CD4-positive, CD25-positive, alpha-beta regulatory T cell (primary cell): ENCODE results near the gene CD164. TPM values are rescaled to one million over a fixed set of nuclear protein-coding genes. Genes with fewer than 3 reads are reported as not detected.
"Not testable (repeated sequence)": the region's sequence is repeated elsewhere in the genome, so short reads cannot be mapped to it uniquely, and the experiment has no call there.

Experiments
- ATAC-seq, 2 donors: fragments of 150-1000 bp; cut with Tn5 transposase; one replicate each; pipeline ENCODE4 v1.10.0; 2021; ENCODE audit warnings: low read depth in 2 of 2, moderate number of reproducible peaks in 2 of 2, moderate library complexity in 1 of 2
- DNase-seq, 3 donors: peaks; one replicate each; pipeline versions ENCODE4 v3.0.0 to v3.0.0-alpha.2; 2012 to 2022; ENCODE audit warnings: mixed read lengths in 1 of 3
- H3K27ac ChIP-seq: one replicate; pipeline ENCODE4 v1.7.0; 2013; ENCODE audit warnings: mild to moderate bottlenecking, low read length; ENCODE audit not compliant: insufficient read depth, poor library complexity, severe bottlenecking
- H3K27me3 ChIP-seq: one replicate; pipeline ENCODE4 v1.7.0; 2013; ENCODE audit warnings: low read length; ENCODE audit not compliant: control insufficient read depth, insufficient read depth
- H3K36me3 ChIP-seq: one replicate; pipeline ENCODE4 v1.7.0; 2013; ENCODE audit warnings: mild to moderate bottlenecking, low read length, moderate library complexity; ENCODE audit not compliant: control insufficient read depth, insufficient read depth
- H3K4me1 ChIP-seq: 2 replicates; pipeline ENCODE4 v1.7.0; 2013; ENCODE audit warnings: mild to moderate bottlenecking, low read length; ENCODE audit not compliant: insufficient read depth, control insufficient read depth, poor library complexity, severe bottlenecking
- H3K4me3 ChIP-seq: one replicate; pipeline ENCODE4 v1.7.0; 2013; ENCODE audit warnings: low read depth, mild to moderate bottlenecking, low read length, moderate library complexity
- H3K9me3 ChIP-seq, 2 experiments: 1 replicate in 1 of 2; 2 replicates in 1 of 2; pipeline ENCODE4 v1.7.0; 2013; ENCODE audit warnings: low read length in 2 of 2, mild to moderate bottlenecking in 1 of 2, moderate library complexity in 1 of 2; ENCODE audit not compliant: control insufficient read depth in 2 of 2
- H3K27ac Mint-ChIP-seq, 3 donors: one replicate each; pipeline ENCODE4 v1.8.0; 2020 to 2022; ENCODE audit warnings: mild to moderate bottlenecking in 3 of 3, mixed read lengths in 3 of 3, moderate library complexity in 2 of 3
- H3K27me3 Mint-ChIP-seq: one replicate; pipeline ENCODE4 v1.8.0; 2022; ENCODE audit warnings: mild to moderate bottlenecking, mixed read lengths
- H3K36me3 Mint-ChIP-seq: one replicate; pipeline ENCODE4 v1.8.0; 2020; ENCODE audit warnings: mixed read lengths
- H3K4me1 Mint-ChIP-seq, 4 donors: one replicate each; pipeline ENCODE4 v1.8.0; 2020 to 2022; ENCODE audit warnings: mixed read lengths in 4 of 4, mild to moderate bottlenecking in 1 of 4
- H3K4me3 Mint-ChIP-seq, 4 donors: one replicate each; pipeline ENCODE4 v1.8.0; 2020 to 2022; ENCODE audit warnings: mild to moderate bottlenecking in 4 of 4, mixed read lengths in 4 of 4, moderate library complexity in 3 of 4
- H3K9me3 Mint-ChIP-seq, 7 donors: one replicate each; pipeline ENCODE4 v1.8.0; 2020 to 2022; ENCODE audit warnings: mixed read lengths in 7 of 7, mild to moderate bottlenecking in 3 of 7, moderate library complexity in 2 of 7
- polyA plus RNA-seq, 4 donors: library from polyadenylated mRNA; unstranded; fragments of 300-500 nt; fragmentation: Illumina TruSeq; gene quantifications; one replicate each; pipeline ENCODE4 v1.2.3, GENCODE V29; 2021
- total RNA-seq: library from RNA; stranded (reverse); gene quantifications from one replicate; pipeline ENCODE4 v1.2.3, GENCODE V29; 2022

CD164 gene
- total and polyA plus RNA-seq, 5 donors from 2014 or later, result 187 to 364 (median 339) TPM

DNA sequence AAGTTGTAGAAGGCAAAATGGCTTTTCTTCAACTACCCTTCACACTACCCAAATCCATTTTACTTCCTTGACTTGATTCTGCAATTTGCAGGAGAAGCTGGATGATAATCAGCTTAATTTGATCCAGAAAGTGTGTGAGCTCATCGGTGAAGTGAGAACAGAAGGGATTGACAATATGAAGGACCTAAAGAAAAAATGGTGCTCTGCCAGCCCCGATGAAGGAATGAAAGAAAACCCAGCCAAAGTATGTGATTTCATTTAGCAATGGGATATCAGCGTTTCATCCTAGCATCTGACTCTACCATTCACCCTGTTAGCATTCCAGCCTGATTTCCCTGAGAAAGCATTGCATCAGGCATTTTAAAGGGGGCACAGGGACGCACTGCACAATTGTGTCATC lies 41.5 kb downstream of the CD164 start:
- no peak overlapping the region for H3K4me3 Mint-ChIP-seq
- Histone ChIP-seq H3K4me1 (no peaks in the 10 kb centered on the region), H3K27me3 (no peaks in the 10 kb centered on the region), H3K9me3 (no peaks in the 10 kb centered on the region), H3K36me3 (no peaks in the 10 kb centered on the region), H3K4me3 (no peak overlapping the region), H3K27ac (no peak overlapping the region)
- no peak for ATAC-seq
- H3K27me3 Mint-ChIP-seq, result no peaks in the 10 kb centered on the region
- peaks cover 10% of the 10 kb centered on the region for H3K36me3 Mint-ChIP-seq
- H3K9me3 Mint-ChIP-seq, result peaks cover 0 to 1% (median 0%) of the 10 kb centered on the region in 7 donors
- H3K4me1 Mint-ChIP-seq, result peaks cover 0 to 4% (median 0%) of the 10 kb centered on the region in 4 donors
- no peak overlapping the region for H3K27ac Mint-ChIP-seq
- DNase-seq, result no peak

DNA sequence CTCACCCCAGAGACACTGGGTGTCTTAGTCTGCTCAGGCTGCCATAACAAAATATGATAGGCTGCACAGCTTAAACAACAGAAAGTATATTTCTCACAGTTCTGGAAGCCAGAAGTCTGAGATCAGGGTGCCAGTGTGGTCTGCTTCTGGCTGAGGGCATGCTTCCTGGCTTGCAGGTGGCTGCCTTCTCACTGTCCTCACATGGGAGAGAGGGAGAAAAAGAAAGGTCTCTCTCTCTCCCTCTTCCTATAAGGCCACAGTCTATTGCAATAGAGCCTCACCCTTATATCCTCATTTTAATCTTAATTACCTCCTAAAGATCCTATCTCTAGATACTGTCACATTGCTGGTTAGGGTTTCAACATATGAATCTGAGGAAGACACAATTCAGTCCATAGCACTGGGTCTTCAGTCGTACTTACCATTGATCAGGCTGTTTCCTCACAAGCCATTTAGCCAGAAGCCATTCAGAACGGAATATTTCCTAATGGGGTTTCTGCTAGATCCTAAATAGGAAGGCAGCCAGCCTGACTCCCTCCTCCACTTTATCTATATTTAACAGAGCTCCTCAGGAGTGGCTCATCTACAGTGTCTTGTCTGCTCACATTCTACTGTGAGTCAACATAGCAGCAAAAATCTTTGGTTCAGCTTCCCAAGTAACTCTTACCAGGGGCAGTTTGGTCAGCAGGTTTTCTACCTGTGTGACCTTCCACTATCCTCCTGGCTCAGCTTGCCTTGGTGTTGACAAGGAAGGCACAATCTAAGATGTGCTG lies 42.2 kb downstream of the CD164 start:
- H3K4me1 ChIP-seq, result no peaks in the 10 kb centered on the region
- no peaks in the 10 kb centered on the region for H3K27me3 ChIP-seq
- DNase-seq (no peak), ATAC-seq (no peak)
- H3K4me3 ChIP-seq, result no peak overlapping the region
- H3K9me3 Mint-ChIP-seq, result peaks cover 0 to 1% (median 0%) of the 10 kb centered on the region in 7 donors
- H3K9me3 ChIP-seq, result no peaks in the 10 kb centered on the region
- peaks cover 10% of the 10 kb centered on the region for H3K36me3 Mint-ChIP-seq
- no peaks in the 10 kb centered on the region for H3K27me3 Mint-ChIP-seq
- no peak overlapping the region for H3K4me3 Mint-ChIP-seq
- peak overlapping the region in 1 of 3 donors; percentile 26 for H3K27ac Mint-ChIP-seq
- no peak overlapping the region for H3K27ac ChIP-seq
- peaks cover 0 to 4% (median 0%) of the 10 kb centered on the region in 4 donors for H3K4me1 Mint-ChIP-seq
- H3K36me3 ChIP-seq, result no peaks in the 10 kb centered on the region

DNA sequence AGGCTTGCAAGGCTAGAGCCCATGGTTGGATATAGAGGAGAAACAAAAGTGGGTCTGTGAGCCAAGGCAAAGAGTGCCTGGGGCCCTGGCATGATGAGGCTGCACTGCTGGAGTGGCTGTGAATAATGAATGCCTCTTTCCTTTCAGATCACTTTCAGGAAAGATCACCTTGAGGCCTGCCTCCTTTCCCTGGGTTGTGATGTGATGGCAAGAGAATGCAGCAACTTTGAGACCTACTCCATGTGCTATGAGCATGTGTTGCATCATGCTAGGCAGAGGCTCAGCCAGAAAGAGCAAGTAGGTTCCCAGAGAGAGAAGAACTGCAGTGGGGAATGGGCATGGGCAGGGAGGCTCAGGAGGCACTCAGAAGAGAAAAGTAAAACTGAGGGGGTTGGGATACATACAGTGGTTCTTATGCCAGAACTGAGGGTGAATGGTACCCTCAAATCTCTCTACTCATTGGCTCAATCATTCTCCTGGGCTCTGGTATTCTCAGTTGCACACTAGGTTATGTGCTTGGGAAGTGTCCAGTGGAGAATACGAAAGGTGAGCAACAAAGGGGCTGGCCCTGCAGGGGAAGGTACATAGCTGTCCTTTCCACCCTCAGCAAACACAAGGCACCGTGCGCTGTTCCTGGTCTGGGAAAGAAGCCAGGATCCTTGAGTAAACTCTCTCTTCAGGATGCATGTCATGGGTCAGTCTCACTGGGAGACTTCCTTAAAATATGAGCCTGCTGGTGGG lies 45.9 kb downstream of the CD164 start:
- DNase-seq (no peak), ATAC-seq (no peak)
- Mint-ChIP-seq H3K4me1 (peaks cover 0 to 5% (median 0%) of the 10 kb centered on the region in 4 donors), H3K27ac (no peak overlapping the region), H3K27me3 (no peaks in the 10 kb centered on the region), H3K9me3 (peaks cover 0 to under 1% (median 0%) of the 10 kb centered on the region in 7 donors), H3K4me3 (no peak overlapping the region), H3K36me3 (peaks cover 8% of the 10 kb centered on the region)
- no peak overlapping the region for H3K4me3 ChIP-seq
- H3K36me3 ChIP-seq, result no peaks in the 10 kb centered on the region
- H3K27me3 ChIP-seq, result no peaks in the 10 kb centered on the region
- H3K27ac ChIP-seq, result no peak overlapping the region
- no peaks in the 10 kb centered on the region for H3K4me1 ChIP-seq
- H3K9me3 ChIP-seq, result no peaks in the 10 kb centered on the region

GRCh38 chr6:109333870-109334269 lies 48.4 kb downstream of the CD164 start:
- ATAC-seq, H3K4me1 ChIP-seq, H3K4me3 ChIP-seq, H3K4me3 Mint-ChIP-seq, H3K27ac ChIP-seq, H3K9me3 Mint-ChIP-seq, H3K27ac Mint-ChIP-seq, DNase-seq, H3K36me3 Mint-ChIP-seq, H3K27me3 ChIP-seq, H3K27me3 Mint-ChIP-seq, H3K36me3 ChIP-seq, H3K4me1 Mint-ChIP-seq, H3K9me3 ChIP-seq: not testable (repeated sequence)

GRCh38 chr6:109332748-109333147 lies 49.5 kb downstream of the CD164 start:
- no peak overlapping the region for H3K4me3 ChIP-seq
- no peaks in the 10 kb centered on the region for H3K4me1 ChIP-seq
- DNase-seq (no peak), ATAC-seq (no peak)
- H3K9me3 Mint-ChIP-seq, result no peaks in the 10 kb centered on the region
- H3K27me3 ChIP-seq, result no peaks in the 10 kb centered on the region
- peaks cover 0 to 5% (median under 1%) of the 10 kb centered on the region in 4 donors for H3K4me1 Mint-ChIP-seq
- no peak overlapping the region for H3K27ac Mint-ChIP-seq
- no peak overlapping the region for H3K27ac ChIP-seq
- no peaks in the 10 kb centered on the region for H3K9me3 ChIP-seq
- H3K4me3 Mint-ChIP-seq, result no peak overlapping the region
- no peaks in the 10 kb centered on the region for H3K36me3 ChIP-seq
- H3K27me3 Mint-ChIP-seq, result no peaks in the 10 kb centered on the region
- no peaks in the 10 kb centered on the region for H3K36me3 Mint-ChIP-seq

DNA sequence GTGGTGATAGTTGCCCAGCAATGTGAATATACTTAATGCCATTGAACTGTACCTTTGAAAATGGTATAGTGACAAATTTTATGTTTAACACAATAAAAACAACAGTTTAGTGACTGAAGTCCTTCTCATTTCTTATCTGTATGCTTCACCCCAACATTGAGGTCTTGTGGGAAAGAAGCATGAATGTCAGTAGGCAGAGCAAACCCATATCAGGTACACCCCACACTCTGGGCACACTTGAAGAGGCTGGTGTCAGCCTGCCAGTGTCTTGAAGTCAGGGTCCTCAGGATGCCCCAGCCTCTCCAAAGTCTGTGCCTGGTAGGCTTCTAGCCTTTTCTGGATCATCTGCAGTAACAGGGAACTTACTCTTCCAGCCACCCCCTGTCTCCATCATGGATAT lies 51.2 kb downstream of the CD164 start:
- ATAC-seq (no peak), DNase-seq (no peak)
- no peak overlapping the region for H3K4me3 ChIP-seq
- peak overlapping the region in 1 of 3 donors; percentile 39 for H3K27ac Mint-ChIP-seq
- no peaks in the 10 kb centered on the region for H3K27me3 Mint-ChIP-seq
- no peak overlapping the region for H3K27ac ChIP-seq
- no peaks in the 10 kb centered on the region for H3K36me3 ChIP-seq
- peaks cover 0 to 5% (median under 1%) of the 10 kb centered on the region in 4 donors for H3K4me1 Mint-ChIP-seq
- no peaks in the 10 kb centered on the region for H3K9me3 ChIP-seq
- H3K4me1 ChIP-seq, result no peaks in the 10 kb centered on the region
- no peaks in the 10 kb centered on the region for H3K36me3 Mint-ChIP-seq
- no peak overlapping the region for H3K4me3 Mint-ChIP-seq
- H3K9me3 Mint-ChIP-seq, result peaks cover 0 to 2% (median 0%) of the 10 kb centered on the region in 7 donors
- no peaks in the 10 kb centered on the region for H3K27me3 ChIP-seq

GRCh38 chr6:109330263-109330662 lies 52.0 kb downstream of the CD164 start:
- Histone ChIP-seq H3K27ac (no peak overlapping the region), H3K4me1 (no peaks in the 10 kb centered on the region), H3K36me3 (no peaks in the 10 kb centered on the region), H3K27me3 (no peaks in the 10 kb centered on the region), H3K9me3 (no peaks in the 10 kb centered on the region), H3K4me3 (no peak overlapping the region)
- no peak for DNase-seq
- H3K27ac Mint-ChIP-seq, result peak overlapping the region in 1 of 3 donors; percentile 39
- no peaks in the 10 kb centered on the region for H3K36me3 Mint-ChIP-seq
- no peaks in the 10 kb centered on the region for H3K27me3 Mint-ChIP-seq
- H3K9me3 Mint-ChIP-seq, result peaks cover 0 to 2% (median 0%) of the 10 kb centered on the region in 7 donors
- no peak for ATAC-seq
- no peak overlapping the region for H3K4me3 Mint-ChIP-seq
- H3K4me1 Mint-ChIP-seq, result peaks cover 0 to 5% (median under 1%) of the 10 kb centered on the region in 4 donors
